Right cardiac atrium (tissue), 5 donors: Measurements from ENCODE around the gene VCAN. TPM values are rescaled to one million over a fixed set of nuclear protein-coding genes. Genes with fewer than 3 reads are reported as not detected.

Experiments used
- ATAC-seq, 2 donors: fragments of 200-7000 bp; cut with Tn5 transposase; one replicate each; pipeline versions ENCODE4 v1.8.0 to v1.9.1; 2020; ENCODE audit warnings: moderate library complexity in 2 of 2, mild to moderate bottlenecking in 1 of 2
- DNase-seq, 3 donors: peaks; one replicate each; pipeline ENCODE4 v3.0.0-alpha.2; 2020
- H3K27ac ChIP-seq: one replicate; pipeline ENCODE4 v1.5.1; 2013; ENCODE audit warnings: mild to moderate bottlenecking, low read length, control low read depth, moderate library complexity
- H3K27me3 ChIP-seq: one replicate; pipeline ENCODE4 v1.6.1; 2013; ENCODE audit not compliant: control insufficient read depth, insufficient read depth
- H3K4me1 ChIP-seq: one replicate; pipeline ENCODE4 v1.6.1; 2013; ENCODE audit warnings: low read length; ENCODE audit not compliant: control insufficient read depth, insufficient read depth
- H3K4me3 ChIP-seq: one replicate; pipeline ENCODE4 v1.5.1; 2013; ENCODE audit warnings: low read length, control low read depth
- H3K9me3 ChIP-seq: one replicate; pipeline ENCODE4 v1.6.1; 2013; ENCODE audit warnings: low read length; ENCODE audit not compliant: control insufficient read depth
- WGBS: extraction: QIAGEN DNeasy Blood & Tissue Kit; methylation state at CpG from one replicate; pipeline ENCODE4 v1.1.7; 2013; 5-methylcytosine and 5-hydroxymethylcytosine counted together
- intact Hi-C, 4 donors: fragments of 100-400 bp; cut with DNase I; formaldehyde crosslinking; loops; one replicate each; pipeline versions ENCODE4 v1.11.0 to v1.14.0; 2022 to 2023
- polyA plus RNA-seq: library from polyadenylated mRNA; stranded (reverse); fragments of 200-250 nt; gene quantifications from one replicate; pipeline ENCODE4 v1.2.3, GENCODE V29; 2013
- total RNA-seq, 4 donors: library from RNA; stranded (reverse); fragmentation: NEBNext Ultra II Directional; extraction: Animal tissue kit (Norgen Biotek cat#: 25700); gene quantifications; one replicate each; pipeline ENCODE4 v1.2.1, GENCODE V29; 2021
- donor health status: healthy with polysubstance abuse.
- donor health status: DM: no; HTN: yes; CAD: no.
- donor health status: DM: no; HTN: no; CAD: no.
- donor health status: DM: no; HTN: yes; CAD: no; lungs with severe emphysema.
- donor health status: DM: yes; HTN: yes; CAD: no.

VCAN gene
- total and polyA plus RNA-seq, 5 donors = 22.1 to 190 (median 92.0) TPM

GRCh38 chr5:83595217-83595616 lies 123.7 kb downstream of the VCAN start:
- ATAC-seq (no peak), DNase-seq (no peak)
- Histone ChIP-seq H3K4me3 (no peak overlapping the region), H3K27ac (no peak overlapping the region), H3K9me3 (no peaks in the 10 kb centered on the region), H3K27me3 (no peaks in the 10 kb centered on the region), H3K4me1 (no peaks in the 10 kb centered on the region)
- intact Hi-C loops = no loop called here
- WGBS = 95% methylated on average over 3 of the region's 3 CpGs

- 8% methylated on average over 3 of the region's 3 CpGs for WGBS
- DNase-seq (peak; percentile 29 to 48 (median 31)), ATAC-seq (peak; percentile 65 to 75)
- no peaks in the 10 kb centered on the region for H3K27me3 ChIP-seq
- no peaks in the 10 kb centered on the region for H3K4me1 ChIP-seq
- H3K4me3 ChIP-seq = no peak overlapping the region
- intact Hi-C loops = no loop called here
- H3K27ac ChIP-seq = no peak overlapping the region
- no peaks in the 10 kb centered on the region for H3K9me3 ChIP-seq
These were observed 136.6 kb downstream of the VCAN start for GRCh38 chr5:83608122-83608521.

GRCh38 chr5:83614841-83615240 lies 143.3 kb downstream of the VCAN start:
- Histone ChIP-seq H3K27me3 (no peaks in the 10 kb centered on the region), H3K4me3 (no peak overlapping the region), H3K4me1 (no peaks in the 10 kb centered on the region), H3K27ac (no peak overlapping the region), H3K9me3 (no peaks in the 10 kb centered on the region)
- ATAC-seq (no peak), DNase-seq (no peak)
- intact Hi-C loops = no loop called here

- DNase-seq (no peak), ATAC-seq (no peak)
- no peaks in the 10 kb centered on the region for H3K4me1 ChIP-seq
- intact Hi-C loops = no loop called here
- no peak overlapping the region for H3K4me3 ChIP-seq
- no peak overlapping the region for H3K27ac ChIP-seq
- H3K9me3 ChIP-seq = no peaks in the 10 kb centered on the region
- no peaks in the 10 kb centered on the region for H3K27me3 ChIP-seq
- 49% methylated on average over 2 of the region's 2 CpGs for WGBS
These were observed 156.8 kb downstream of the VCAN start for GRCh38 chr5:83628360-83628759.

Other genes with a start within 250 kb of the VCAN start
- 1 to 10 TPM in 3 of 4 donors, under 1 TPM in 1; 0.29 to 1.9 (median 1.2) TPM for gene HAPLN1, start 249.1 kb downstream of the VCAN start, total RNA-seq
- gene HAPLN1, start 249.1 kb downstream of the VCAN start, polyA plus RNA-seq = 0.16 TPM